Fibroblast of pulmonary artery (primary cell): ENCODE results near the gene DOCK4.
"Not testable (repeated sequence)": the region's sequence is repeated elsewhere in the genome, so short reads cannot be mapped to it uniquely, and the experiment has no call there.

Experiments used
- DNase-seq: peaks from one replicate; pipeline ENCODE4 v3.0.0-alpha.2; 2010; ENCODE audit warnings: low read depth
- H3K4me3 ChIP-seq: replicated peaks from 2 replicates; pipeline ENCODE4 v1.5.1; 2011; ENCODE audit warnings: low read depth, mild to moderate bottlenecking, control low read depth, low read length, moderate library complexity
- TF ChIP-seq, protein P1 (sequence below): IDR thresholded peaks from 2 replicates; pipeline ENCODE4 v1.5.1; 2011; ENCODE audit warnings: mild to moderate bottlenecking, control low read depth, low read length, inconsistent platforms; ENCODE audit errors: missing control alignments

The DOCK4 gene

DNA sequence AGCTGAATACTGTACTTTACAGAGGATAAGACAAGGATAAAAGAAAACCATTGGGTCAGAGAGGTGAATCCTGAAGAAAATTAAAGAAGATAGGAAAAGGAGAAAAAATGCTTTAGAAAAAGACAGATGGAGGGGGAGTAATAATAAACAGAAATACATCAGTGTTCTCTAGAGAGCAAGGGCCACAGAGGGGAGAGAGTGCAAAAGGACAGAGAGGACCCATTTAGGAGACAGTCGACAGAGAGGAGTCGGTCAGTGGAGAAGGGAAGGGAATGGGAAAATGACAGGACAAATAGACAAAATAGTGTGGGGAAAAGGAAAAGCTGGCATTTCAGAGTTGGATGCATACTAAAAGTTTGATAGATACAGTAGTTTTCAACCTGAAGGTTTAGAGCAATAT, 287.0 kb downstream of the DOCK4 start:
- H3K4me3 ChIP-seq, result no peak overlapping the region
- no peak for DNase-seq
- TF ChIP-seq, protein P1, sequence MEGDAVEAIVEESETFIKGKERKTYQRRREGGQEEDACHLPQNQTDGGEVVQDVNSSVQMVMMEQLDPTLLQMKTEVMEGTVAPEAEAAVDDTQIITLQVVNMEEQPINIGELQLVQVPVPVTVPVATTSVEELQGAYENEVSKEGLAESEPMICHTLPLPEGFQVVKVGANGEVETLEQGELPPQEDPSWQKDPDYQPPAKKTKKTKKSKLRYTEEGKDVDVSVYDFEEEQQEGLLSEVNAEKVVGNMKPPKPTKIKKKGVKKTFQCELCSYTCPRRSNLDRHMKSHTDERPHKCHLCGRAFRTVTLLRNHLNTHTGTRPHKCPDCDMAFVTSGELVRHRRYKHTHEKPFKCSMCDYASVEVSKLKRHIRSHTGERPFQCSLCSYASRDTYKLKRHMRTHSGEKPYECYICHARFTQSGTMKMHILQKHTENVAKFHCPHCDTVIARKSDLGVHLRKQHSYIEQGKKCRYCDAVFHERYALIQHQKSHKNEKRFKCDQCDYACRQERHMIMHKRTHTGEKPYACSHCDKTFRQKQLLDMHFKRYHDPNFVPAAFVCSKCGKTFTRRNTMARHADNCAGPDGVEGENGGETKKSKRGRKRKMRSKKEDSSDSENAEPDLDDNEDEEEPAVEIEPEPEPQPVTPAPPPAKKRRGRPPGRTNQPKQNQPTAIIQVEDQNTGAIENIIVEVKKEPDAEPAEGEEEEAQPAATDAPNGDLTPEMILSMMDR, result no peak

DNA sequence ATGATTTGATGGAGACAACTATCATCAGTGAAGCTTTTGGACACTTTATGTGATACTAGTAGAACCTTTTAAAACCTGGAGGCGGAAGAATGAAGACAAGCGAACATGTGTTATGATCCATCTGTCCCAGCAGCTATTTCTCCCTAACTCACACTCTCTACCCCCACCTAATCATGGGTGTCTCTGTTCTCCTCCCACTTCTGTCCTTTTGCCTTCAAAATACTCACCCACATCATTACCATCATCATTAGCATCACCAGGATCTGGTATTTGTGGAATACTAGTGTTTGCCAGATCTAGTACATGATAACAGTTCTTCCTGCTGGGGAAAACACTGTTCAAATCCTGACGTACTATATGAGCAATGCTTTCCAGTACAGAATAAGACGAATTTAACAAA, 287.7 kb downstream of the DOCK4 start:
- H3K4me3 ChIP-seq, result no peak overlapping the region
- TF ChIP-seq, protein P1, result no peak
- no peak for DNase-seq

DNA sequence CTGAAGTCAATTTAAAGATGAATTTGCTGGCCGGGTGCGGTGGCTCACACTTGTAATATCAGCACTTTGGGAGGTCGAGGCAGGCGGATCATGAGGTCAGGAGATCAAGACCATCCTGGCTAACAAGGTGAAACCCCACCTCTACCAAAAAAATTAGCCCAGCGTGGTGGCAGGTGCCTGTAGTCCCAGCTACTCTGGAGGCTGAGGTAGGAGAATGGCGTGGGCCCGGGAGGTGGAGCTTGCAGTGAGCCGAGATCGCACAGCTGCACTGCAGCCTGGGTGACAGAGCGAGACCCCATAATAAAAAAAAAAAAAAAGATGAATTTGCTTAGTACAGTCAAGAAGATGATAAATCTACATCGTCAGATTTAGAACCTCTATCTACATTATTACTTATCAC, 288.8 kb downstream of the DOCK4 start:
- not testable (repeated sequence) for H3K4me3 ChIP-seq, DNase-seq

DNA sequence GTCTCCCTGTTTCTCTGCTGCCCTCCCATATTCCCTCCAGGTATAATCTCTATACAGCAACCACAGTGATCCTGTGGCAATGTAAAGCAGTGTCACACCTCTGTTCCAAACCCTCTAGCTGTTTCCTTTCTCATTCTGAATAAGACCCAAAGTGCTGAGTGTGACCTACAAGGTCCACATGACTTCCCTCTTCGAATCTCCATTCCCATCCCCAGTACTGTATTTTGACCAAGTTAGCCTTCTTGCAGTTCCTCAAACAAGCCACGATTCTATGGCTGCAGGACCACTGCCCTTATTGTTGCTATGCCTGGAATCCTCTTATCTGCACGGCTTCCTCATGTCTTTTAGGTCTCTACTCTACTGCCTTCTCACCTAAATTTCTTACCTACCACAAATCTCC, 291.9 kb downstream of the DOCK4 start:
- H3K4me3 ChIP-seq, result no peak overlapping the region
- DNase-seq, result no peak
- TF ChIP-seq, protein P1, result no peak

DNA sequence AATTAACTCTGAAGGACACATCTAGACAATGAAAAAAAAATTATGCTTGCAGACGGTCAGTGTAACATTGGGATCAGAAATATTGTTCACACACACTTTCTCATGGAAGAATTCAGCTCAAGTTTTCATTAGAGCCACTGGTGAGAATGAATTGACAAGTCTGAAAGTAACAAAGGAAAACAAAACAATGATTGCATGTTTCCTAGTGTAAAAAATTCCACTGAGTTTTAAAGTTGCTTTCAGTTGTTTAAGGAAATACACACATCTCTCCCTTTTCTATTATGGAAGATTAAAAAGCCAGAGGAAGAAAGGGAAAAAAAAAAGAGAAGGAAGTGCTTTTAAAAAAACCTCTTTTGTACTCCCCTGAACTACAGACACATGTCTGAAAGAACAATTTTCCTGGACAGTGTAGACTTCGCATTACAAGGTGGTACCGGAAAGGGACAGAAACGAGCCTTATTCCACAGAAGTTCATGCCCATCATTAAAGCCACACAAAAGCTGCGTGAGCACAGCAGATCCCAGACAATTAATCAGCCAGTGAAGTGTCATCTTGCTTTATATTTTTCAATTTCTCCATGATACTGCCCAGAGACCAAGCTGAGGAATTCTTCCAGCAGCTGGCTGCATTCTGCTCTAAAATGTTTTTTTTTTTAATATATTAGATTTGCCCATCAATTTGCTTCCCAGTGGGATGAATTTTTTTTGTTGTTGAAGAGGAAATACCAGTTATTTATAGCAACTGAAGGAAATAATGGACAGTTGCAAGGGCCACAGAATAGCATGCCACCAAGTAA, 294.8 kb downstream of the DOCK4 start:
- TF ChIP-seq, protein P1, result no peak
- no peak for DNase-seq

DNA sequence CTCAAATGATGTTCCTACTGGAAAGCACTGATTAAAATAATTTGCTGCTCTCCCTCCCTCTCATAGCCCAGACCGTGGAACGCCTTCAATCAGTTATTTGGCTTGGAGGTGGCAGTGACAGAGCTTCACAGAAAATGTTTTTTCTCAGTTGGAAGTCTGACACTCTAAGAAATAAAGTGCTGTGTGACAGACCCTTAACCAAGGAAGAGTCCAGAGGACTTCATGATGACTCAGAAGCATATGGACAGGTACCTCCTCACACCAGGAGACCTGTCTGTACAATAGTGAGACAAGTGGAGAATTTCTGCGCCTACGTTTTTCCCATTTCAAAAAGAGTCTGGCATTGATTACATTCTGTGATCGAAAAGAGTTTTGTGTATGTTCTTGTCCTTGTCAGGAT, 295.5 kb downstream of the DOCK4 start:
- no peak overlapping the region for H3K4me3 ChIP-seq
- TF ChIP-seq, protein P1, result no peak
- DNase-seq, result no peak

More for the DNA sequence above, 294.8 kb downstream of the DOCK4 start:
- no peak overlapping the region for H3K4me3 ChIP-seq

DNA sequence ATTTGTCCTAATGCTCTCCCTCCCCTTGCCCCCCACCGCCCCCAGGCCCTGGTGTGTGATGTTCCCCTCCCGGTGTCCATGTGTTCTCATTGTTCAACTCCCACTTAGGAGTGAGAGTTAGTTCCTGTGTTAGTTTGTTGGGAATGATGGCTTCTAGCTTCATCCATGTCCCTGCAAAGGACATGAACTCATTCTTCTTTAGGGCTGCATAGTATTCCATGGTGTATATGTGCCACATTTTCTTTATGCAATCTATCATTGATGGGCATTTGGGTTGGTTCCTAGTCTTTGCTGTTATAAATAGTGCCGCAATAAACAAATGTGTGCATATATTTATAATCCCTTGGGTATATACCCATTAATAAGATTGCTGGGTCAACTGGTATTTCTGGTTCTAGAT, 297.5 kb downstream of the DOCK4 start:
- DNase-seq, H3K4me3 ChIP-seq: not testable (repeated sequence)

DNA sequence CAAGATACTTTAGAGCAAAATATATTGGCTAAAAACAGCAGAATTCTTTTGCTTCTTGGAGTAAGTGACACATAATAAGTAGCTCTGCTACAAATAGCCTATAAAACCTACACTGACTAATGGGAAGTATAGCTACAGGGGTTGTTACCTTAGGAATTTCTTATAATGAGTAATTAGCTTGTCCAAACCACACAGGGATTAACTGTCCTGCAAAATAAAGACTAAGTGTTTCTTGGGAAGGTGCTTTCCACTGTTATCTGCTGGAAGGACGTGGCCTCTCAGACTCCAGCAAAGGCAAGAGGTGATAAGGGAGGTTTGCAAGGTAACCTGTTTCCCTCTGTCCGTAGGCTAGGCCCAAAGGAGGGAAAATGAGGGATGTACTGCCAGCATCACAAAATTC, 302.4 kb downstream of the DOCK4 start:
- H3K4me3 ChIP-seq, result no peak overlapping the region
- TF ChIP-seq, protein P1, result no peak
- no peak for DNase-seq
